ENCODE measurements around the gene KDM2A.
"Not testable (repeated sequence)": the region's sequence is repeated elsewhere in the genome, so short reads cannot be mapped to it uniquely, and the experiment has no call there.

Gene KDM2A

DNA sequence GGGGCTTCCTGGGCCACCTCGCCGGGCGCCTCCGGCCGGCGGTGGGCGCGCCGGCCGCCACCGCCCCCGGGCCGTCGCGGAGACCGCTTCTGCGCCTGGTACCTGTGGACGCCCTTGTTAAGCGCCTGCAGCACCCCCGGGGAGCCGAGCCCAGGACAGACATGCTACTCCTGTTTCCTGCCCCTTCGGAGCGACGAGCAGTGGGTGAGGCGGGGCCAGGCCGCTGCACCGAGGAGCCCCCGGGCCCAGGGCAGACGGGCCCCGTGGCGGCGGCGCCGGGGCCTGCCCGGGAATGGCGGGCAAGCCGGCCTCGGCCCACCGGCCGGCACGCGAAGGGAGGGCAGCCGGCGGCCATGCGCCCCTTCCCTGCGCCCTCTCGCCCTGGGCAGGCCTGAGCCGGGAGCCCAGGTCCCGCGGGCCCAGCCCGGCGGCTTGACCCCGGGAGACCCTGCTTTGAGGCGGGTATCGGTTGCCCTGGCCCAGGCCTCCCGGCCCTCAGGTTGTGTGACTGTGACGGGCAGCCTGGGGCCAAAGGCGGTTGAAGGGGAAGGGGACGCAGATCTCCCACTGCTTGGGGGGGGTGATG is 789 bp upstream of the KDM2A start:
- DNase-seq, result no peak

DNA sequence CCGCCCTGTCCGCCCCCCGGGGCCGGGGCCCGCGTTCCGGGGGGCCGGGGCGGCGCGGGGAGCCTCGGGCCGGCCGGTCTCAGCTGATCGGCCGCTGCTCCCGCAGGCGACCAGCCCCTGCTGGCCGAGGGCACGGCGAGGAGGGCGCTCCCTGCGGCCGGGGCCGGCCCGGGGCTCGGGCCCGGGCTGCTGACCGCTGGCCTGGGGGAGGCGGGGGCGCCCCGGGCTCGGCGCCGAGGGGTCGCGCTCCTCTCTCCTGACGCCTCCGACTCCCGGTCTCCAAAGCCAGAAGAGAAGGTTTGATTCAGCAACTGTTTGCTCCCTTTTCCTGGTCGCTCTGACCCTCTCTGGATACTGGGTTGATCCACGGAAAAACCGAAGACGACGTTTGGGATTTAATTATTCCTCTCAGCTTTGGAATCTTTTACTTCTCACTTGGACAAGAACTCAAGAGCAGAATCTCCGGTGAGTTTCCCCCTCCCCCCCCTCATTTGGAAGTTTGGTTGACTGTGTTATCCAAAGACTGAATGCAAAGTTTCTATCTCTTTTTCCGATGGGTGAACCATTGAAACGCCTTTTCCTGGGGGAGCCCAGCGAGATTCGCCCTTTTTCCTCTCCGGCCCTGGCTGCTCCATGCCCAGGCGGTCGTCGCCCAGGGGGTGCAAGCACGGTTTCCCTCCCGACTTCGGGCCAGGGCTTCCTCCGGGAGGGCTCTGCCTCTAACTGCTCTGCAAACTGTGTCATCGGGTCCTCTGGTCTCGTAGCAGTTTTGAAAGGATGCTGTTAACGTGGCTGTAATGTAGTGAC is 725 bp downstream of the KDM2A start:
- DNase-seq, result no peak

DNA sequence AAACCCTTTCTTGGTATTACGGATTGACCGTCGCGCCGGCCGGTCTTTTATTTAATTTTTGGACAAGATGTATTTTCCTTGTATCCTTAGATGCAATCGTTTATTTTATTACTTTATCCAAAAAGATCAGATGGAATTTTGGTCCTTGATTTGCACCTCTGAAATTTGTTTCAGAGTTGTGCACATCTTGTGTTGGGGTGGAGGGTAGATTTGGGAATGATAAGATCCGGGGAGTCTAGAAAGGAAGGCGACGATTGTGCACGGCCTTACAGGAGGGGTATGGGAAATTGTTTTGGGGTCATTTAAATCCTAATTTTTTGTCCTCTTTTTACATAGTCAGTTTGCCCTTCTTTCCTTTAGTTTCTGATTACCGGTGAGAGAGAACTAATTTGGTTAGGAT is 1.4 kb downstream of the KDM2A start:
- DNase-seq, result no peak

DNA sequence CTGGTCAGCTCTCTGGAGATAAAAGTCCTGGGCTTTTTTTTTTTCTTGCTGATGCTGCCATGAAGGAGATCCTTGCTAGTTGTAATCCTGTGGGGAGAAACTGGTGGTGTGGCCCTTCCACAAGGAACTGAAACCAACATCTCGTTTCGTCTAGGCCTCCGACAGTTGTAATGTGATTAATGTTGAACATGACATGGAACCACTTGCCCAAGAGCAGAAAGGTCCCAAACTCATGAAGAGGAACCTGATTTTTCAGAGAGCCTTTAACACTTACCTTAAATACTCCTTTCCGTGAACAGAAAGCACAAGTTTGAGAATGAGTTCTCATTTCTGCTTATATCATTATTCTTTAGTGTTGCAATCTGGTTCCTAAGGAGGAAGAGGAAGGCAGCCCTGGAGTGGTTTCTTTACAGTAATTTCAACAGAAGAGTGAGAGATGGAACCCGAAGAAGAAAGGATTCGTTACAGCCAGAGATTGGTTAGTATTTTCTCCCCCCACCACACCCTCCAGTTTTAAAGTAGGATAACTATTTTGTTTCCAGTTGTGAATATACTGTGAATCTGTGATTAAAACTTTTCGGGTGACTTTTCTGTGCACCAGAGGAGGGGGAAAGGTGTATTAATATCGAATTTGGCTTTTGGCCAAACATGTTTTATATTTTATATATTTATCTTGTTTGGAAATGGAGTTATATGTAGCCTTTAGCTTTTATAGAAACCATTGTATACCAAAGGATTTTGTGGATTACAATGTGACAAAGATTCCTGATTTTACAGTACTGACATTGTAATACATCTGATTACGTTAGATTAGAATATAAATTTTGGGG is 2.0 kb downstream of the KDM2A start:
- no peak for DNase-seq

DNA sequence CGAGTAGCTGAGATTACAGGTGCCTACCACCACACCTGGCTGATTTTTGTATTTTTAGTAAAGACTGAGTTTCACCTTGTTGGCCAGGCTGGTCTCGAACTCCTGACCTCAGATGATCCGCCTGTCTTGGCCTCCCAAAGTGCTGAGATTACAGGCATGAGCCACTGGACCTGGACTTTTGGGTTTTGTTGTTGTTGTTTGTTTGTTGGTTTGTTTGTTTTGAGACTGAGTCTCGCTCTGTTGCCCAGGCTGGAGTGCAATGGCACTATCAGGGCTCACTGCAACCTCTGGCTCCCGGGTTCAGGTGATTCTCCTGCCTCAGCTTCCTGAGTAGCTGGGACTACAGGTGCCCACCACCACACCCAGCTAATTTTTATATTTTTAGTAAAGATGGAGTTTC is 4.7 kb downstream of the KDM2A start:
- DNase-seq, result not testable (repeated sequence)

DNA sequence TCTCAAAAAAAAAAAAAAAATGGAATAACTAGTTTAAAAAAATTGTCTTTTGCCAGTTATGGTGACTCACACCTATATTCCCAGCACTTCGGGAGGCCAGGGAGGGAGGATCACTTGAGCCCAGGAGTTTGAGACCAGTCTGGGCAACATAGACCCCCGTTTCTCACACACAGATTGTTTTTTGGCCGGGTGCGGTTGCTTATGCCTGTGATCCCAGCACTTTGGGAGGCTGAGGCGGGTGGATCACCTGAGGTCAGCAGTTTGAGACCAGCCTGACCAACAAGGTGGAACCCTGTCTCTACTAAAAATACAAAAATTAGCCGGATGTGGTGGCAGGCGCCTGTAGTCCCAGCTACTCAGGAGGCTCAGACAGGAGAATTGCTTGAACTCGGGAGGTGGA is 7.2 kb downstream of the KDM2A start:
- DNase-seq, result not testable (repeated sequence)

DNA sequence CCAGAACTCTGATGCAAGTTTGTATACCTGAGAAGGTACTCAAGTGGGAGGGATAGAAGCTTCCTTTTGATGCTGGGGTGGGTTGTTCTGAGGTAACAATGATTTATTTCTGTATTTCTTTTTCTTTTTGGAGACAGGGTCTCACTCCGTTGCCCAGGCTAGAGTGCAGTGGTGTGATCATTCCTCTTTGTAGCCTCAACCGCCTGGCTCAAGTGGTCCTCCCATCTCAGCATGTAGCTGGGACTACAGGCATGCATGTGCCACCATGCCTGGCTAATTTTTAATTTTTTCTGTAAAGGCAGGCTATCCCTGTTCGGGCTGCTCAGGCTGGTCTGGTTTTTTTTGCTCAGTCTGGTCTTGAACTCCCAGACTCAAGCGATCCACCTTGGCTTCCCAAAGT is 7.9 kb downstream of the KDM2A start:
- no peak for DNase-seq

DNA sequence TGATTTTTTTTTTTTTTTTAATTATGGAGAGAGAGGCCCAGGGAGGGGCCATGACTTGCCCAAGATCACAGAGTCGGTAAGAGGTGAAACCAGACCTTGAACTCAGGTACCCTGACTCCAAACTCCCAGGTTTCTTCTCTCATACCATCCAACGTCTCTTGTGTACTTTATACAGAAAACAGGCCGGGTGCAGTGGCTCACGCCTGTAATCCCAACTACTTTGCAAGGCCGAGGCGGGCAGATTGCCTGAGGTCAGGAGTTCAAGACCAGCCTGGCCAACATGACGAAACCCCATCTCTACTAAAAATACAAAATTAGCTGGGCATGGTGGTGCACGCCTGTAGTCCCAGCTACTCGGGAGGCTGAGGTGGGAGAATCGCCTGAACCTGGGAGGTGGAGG is 11.8 kb downstream of the KDM2A start:
- DNase-seq, result not testable (repeated sequence)

DNA sequence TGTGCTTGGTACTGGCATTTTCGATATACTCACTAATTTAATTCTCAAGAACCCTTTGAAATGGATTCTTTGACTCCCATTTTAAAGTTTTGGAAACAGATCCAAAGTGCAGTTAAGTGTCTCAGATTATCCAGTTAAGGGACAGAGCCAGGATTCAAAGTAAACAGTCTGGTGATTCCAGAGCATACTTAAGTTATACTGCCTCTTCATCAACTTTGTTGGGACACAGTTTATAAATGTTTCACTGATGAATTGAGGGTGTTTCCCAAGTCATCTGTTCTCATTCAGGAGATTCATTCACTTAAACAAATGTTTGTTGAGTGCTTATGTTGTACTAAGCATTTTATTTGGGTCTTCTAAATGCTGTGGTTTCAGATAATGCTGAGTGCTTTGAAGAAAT is 17.1 kb downstream of the KDM2A start:
- no peak for DNase-seq

DNA sequence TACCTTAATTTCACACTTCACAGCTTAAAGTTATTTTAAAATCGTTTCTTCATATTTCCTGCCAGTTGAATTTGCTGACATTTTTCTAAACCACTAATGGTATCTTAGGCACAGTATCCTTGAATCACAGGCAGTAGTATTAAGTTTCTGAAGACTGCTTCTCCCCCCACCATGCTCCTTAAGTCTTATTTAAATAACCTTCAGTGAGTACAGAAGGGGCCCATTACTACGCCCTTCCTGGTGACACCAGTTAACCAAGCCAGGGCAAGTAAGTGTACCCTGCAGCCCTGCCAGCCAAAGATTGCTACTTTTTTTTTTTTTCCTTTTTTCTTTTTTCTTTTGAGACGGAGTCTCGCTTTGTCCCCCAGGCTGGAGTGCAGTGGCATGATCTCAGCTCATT is 19.9 kb downstream of the KDM2A start:
- DNase-seq, result no peak

DNA sequence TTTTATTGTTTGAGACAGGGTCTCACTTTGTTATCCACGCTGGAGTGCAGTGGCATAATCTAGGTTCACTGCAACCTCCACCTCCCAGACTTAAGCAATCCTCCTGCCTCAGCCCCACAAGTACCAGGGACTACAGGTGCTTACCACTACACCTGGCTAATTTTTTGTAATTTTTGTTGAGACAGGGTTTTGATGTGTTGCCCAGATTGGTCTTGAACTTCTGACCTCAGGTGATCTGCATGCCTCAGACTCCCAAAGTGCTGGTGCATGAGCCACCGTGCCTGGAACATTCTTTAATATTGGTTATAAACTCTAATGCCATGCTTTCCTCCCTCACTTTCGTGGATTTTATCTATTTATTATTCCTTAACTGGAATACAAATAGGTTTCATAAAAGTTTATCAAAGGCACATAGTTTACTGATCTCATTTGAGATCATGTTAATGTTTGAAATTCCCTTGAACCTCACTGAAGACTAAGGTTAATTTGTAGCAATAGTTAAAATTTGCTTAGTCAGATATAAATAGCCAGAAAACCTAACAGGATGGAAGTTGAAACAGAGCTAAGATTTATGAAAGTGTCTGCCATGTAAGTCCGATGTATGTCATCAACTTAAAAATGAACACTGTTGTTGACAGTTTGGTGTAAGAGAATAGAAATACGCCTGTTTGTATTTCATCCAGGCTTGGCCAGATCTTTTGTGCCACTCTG is 27.6 kb downstream of the KDM2A start:
- DNase-seq, result no peak

DNA sequence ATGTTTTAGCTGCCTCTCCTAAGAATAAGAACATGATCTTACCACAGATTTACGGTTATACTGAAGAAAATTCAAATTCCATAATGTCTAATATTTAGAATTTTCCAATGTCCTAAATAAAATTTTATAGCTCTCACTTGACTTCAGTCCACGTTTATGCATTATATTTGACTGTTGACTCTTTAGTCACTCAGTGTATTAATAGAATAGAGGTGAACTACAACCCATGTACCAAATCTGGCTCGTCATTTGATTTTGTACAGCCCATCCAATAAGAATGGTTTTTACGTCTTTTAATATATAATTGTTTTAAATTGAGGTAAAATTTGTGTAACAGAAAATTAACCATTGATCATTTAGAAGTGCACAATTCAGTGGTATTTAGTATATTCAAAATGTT is 34.9 kb downstream of the KDM2A start:
- DNase-seq, result no peak

DNA sequence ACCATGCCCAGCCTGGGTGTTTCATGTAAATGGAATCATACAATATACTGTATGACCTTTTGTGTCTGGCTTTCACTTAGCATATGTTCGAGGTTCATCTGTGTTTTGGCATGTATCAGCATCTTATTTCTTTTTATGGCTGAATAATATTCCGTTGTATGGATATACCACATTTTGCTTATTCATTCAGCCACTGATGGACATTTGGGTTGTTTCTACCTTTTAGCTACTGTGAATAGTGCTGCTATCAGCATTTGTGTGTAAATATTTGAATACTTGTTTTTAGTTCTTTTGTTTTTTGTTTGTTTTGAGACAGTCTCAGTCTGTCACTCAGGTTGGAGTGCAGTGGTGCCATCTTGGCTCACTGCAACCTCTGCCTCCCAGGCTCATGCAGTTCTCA is 35.7 kb downstream of the KDM2A start:
- no peak for DNase-seq

DNA sequence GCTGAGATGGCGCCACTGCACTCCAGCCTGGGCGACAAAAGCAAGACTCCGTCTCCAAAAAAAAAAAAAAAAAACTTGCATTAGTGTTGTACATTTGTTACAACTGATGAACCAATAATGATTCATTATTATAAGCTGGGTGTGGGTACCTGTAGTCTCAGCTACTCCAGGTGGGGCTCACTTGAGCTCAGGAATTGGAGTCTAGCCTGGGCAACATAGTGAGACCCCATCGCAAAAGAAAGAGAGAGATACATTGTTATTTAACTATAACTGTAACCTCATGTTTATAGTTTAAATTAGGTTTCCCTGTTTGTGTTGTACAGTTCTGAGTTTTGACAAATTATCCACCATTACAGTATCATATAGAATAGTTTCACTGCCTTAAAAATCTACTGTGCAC is 38.6 kb downstream of the KDM2A start:
- DNase-seq, result no peak

DNA sequence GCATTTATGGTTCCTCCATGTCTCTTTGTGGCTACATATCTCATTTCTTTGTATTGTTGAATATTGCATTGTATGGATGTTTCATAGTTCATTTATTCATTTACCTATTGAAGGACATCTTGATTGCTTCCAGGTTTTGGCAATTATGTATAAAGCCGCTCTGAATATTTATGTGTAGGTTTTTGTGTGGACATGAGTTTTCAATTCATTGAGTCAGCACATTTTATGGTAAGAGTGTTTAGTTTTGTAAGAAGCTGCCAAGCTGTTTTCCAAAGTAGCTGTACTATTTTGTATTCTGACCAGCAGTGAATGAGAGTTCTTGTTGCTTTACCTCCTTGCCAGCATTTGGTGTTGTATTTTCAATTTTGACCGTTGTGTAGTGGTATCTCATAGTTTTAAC is 39.2 kb downstream of the KDM2A start:
- DNase-seq, result no peak

DNA sequence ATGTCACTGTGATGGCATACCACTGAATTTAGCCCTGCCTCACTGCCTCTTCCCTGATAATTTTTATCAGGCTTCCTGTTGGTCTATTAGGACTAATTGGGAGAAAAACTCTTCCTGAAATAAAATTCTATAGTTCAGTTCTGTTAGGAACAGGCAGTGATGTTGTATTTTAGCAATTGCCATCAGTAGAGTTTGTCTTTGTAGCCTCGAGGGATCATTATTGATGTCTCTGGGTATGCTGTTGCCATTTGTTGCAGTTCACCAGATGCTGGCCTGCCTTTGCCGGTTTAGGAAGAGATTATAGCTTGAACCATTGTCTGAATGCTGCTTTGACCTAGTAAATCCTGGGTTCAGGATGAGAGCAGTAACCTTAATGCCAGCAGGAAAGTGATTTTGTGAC is 41.0 kb downstream of the KDM2A start:
- no peak for DNase-seq

DNA sequence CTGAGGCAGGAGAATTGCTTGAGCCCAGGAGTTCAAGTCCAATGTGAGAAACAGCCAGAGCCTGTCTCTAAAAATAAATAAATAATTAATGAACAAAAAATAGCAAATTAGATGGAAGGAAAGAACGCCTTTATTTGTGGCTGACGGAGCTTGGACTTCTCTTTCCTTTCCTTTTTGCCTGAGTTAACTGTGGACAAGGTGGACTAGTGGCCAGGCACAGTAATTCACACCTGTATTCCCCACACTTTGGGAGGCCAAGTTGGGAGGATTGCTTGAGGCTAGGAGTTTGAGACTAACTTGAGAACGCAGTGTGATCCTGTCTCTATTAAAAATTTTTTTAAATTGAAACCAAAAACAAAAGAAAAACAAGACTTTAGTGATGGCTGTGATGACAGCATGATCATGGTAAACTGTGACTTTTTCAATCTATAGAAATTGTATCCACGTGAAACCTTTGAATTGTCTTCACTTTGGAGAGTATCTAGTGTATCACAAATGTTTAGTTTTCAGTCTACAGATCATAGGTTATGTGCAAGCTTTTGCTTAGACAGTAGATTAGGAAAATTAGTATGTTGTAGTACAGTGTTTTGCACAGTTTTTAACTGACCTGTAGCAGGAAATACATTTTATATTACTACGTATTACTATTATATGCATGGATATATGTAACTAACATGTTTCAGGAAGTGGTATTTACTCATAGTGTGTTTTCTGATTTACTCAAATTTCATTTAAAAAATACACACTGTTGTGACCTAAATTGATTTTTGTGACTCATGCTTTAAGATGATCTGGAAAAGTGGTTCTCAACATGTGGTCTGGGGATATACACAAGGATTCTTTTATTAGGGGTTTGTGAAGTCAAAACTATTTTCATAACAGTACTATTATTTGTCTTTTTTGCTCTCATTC is 42.1 kb downstream of the KDM2A start:
- no peak for DNase-seq

DNA sequence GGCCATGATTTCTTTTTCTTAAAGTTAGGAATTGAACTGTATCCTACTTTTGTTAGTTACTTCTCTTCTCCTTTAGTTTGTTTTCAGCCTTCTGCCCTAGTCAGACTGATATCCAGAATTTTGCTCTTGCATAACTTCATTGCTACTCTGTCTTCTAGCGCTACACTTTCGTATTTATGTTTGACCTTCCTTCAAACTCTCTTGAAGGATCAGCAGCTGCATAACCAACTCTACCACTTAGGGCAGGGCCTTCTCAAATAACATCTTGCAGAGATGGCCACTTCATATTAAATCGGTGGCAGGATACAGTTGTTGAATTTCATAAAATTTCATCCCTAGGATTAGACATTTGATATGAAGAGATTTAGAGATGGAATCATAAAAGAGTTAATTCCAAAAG is 43.9 kb downstream of the KDM2A start:
- DNase-seq, result no peak

DNA sequence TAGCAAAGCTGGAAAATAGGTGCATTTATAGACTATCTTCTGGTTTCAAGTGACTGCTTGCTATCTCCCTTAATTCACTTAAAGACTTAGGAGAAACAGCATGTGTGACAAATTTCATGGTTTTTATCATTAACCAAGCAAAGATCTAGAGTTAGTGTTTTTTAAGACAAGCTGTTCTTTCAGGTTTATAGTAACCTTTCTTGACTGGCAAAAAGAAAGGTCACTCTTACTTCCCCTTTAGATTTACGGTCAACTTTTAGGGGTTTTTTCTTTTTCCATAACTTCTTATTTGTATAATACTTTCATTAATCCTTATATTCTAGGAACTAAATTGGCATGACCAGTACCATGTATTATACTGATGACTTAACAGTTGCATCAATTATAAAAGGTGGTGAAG is 46.6 kb downstream of the KDM2A start:
- DNase-seq, result no peak

DNA sequence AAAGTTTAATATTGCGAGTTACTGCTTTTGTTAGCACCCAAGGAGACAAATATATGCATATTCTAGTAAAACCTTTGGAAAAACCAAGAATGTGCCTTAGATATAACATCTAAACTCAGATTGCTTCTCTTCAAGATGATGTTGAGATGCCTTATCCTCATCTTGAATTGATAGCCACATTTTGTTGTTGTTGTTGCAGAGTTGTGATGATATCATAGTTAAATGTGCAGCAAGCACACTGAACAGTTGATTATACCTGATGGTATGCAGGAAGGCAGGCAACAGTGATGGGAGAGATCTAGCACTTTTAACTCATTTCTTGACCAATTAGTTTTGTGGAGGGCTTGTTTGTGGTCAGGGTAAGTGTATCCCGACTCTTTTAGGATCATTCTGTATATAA is 48.0 kb downstream of the KDM2A start:
- no peak for DNase-seq

DNA sequence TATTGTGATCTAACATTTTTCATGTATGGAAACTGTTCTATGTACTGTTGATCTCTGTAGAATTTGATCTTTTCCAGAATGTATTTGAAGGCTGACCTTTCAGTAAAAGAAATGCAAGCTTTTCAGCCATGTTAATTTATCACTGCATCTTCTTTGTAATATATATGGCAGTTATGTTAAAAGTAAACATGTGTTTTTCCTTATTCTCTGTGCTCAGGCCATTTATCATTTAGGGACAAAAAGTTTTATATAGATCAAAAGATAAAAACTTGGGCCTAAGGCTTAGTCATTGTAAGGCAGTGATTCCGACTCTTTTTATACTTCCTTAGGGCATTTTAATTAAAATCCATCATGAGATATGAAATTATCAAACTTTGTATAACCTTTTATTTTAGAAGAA is 48.7 kb downstream of the KDM2A start:
- no peak for DNase-seq

DNA sequence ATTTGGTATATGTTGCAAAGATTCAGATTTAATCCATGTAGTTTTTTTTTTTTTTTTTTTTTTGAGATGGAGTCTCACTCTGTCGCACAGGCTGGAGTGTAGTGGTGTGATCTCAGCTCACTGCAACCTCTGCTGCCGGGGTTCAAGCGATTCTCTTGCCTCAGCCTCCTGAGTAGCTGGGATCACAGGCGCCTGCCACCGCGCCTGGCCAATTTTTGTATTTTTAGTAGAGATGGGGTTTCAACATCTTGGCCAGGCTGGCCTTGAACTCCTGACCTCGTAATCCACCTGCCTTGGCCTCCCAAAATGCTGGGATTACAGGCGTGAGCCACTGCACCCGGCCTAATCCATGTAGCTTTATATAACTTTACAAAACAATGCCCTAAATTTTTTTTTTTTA is 49.8 kb downstream of the KDM2A start:
- DNase-seq, result not testable (repeated sequence)
